ENCODE data around the gene NKAIN2.

DNA sequence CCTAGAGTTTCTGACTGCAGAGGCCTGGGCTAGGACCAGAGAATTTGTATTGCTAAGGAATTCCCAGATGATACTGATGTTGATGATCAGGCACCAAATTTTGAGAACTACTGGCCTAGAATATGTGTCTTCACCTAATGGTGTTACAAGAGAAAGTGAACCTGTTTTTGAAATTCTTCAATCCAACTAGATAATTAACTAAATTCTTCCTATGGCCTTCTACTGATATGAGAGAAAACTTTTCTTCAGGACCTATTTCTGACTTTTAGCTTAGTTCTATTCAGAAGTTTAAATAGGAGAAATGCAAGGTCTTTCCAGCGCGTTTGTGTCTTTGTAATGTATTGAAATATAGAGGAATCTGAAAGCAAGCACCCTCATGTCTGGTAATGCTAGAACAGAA lies 7.3 kb downstream of the NKAIN2 start:
- TF ChIP-seq, protein P1, sequence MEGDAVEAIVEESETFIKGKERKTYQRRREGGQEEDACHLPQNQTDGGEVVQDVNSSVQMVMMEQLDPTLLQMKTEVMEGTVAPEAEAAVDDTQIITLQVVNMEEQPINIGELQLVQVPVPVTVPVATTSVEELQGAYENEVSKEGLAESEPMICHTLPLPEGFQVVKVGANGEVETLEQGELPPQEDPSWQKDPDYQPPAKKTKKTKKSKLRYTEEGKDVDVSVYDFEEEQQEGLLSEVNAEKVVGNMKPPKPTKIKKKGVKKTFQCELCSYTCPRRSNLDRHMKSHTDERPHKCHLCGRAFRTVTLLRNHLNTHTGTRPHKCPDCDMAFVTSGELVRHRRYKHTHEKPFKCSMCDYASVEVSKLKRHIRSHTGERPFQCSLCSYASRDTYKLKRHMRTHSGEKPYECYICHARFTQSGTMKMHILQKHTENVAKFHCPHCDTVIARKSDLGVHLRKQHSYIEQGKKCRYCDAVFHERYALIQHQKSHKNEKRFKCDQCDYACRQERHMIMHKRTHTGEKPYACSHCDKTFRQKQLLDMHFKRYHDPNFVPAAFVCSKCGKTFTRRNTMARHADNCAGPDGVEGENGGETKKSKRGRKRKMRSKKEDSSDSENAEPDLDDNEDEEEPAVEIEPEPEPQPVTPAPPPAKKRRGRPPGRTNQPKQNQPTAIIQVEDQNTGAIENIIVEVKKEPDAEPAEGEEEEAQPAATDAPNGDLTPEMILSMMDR (conservative IDR thresholded peaks at IDR 0.05) = no peak
- TF ChIP-seq ZFX (IDR thresholded peaks at IDR 0.05) = no peak

Data from C4-2B (cell line).